Stimulated activated naive CD8-positive, alpha-beta T cell treated with anti-CD3 and anti-CD28 coated beads, Interleukin-15, Interleukin-2, amounts not matched to agents 100 ng/mL and 50 ng/mL, for 24 hours (primary cell): ENCODE data around the gene HDAC7.

Source experiments
- H3K27ac Mint-ChIP-seq: one replicate; pipeline ENCODE4 v1.8.0; 2021; ENCODE audit warnings: mild to moderate bottlenecking, mixed read lengths
- H3K27me3 Mint-ChIP-seq: one replicate; pipeline ENCODE4 v1.8.0; 2021; ENCODE audit warnings: mixed read lengths
- H3K36me3 Mint-ChIP-seq: one replicate; pipeline ENCODE4 v1.8.0; 2021; ENCODE audit warnings: low read depth, mixed read lengths
- H3K4me1 Mint-ChIP-seq: one replicate; pipeline ENCODE4 v1.8.0; 2021; ENCODE audit warnings: low read depth, mixed read lengths
- H3K4me3 Mint-ChIP-seq: one replicate; pipeline ENCODE4 v1.8.0; 2021; ENCODE audit warnings: mild to moderate bottlenecking, mixed read lengths
- H3K9me3 Mint-ChIP-seq: one replicate; pipeline ENCODE4 v1.8.0; 2021; ENCODE audit warnings: mixed read lengths

HDAC7 gene

DNA sequence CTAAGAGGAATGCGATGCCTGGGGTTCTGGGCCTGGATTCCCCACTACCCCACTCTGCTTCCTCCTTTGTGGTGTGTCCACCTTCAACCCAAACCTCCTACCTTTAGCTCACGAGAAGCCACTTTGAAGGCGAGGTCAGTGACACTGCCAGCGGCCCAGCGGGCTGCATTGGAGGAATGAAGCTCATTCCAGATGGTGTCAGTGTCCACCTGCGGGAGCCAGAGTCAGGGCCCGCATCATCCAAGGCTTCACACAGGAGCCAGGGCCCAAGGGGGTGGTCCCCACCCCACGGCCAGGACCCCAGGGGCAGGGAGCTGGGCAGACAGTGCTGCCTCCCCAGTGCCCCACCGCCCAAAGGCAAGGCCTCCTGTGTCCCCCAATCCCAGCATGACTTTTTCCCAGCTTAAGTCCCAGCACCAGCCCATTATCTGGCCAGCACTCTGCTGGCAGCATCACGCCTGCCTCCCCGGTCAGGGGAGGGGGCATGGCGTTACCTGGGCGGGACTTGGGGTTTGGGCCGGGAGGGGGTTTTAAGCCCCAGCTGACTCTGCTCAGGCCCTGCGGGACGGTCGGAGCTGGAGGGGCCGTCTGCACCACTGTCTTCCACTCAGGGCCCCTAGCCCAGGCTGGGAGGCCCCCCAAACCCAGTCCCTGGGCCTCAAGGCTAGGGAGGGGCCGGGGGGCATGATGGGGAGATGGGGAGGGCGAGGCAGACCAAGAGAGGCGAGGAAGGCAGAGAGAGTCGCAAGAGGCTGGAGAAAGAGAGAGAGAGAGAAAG lies 29.8 kb downstream of the HDAC7 start:
- H3K4me3 Mint-ChIP-seq, result no peak overlapping the region

GRCh38 chr12:47789141-47789540 lies 30.6 kb downstream of the HDAC7 start:
- no peaks in the 10 kb centered on the region for H3K27me3 Mint-ChIP-seq
- H3K4me3 Mint-ChIP-seq, result no peak overlapping the region
- no peaks in the 10 kb centered on the region for H3K9me3 Mint-ChIP-seq
- H3K36me3 Mint-ChIP-seq, result peaks cover 83% of the 10 kb centered on the region
- peak overlapping the region; percentile 26 for H3K27ac Mint-ChIP-seq
- H3K4me1 Mint-ChIP-seq, result peaks cover 43% of the 10 kb centered on the region

More for the DNA sequence above, 29.8 kb downstream of the HDAC7 start:
- H3K27me3 Mint-ChIP-seq, result no peaks in the 10 kb centered on the region
- H3K4me1 Mint-ChIP-seq, result peaks cover 40% of the 10 kb centered on the region
- H3K36me3 Mint-ChIP-seq, result peaks cover 80% of the 10 kb centered on the region
- no peak overlapping the region for H3K27ac Mint-ChIP-seq
- H3K9me3 Mint-ChIP-seq, result no peaks in the 10 kb centered on the region

DNA sequence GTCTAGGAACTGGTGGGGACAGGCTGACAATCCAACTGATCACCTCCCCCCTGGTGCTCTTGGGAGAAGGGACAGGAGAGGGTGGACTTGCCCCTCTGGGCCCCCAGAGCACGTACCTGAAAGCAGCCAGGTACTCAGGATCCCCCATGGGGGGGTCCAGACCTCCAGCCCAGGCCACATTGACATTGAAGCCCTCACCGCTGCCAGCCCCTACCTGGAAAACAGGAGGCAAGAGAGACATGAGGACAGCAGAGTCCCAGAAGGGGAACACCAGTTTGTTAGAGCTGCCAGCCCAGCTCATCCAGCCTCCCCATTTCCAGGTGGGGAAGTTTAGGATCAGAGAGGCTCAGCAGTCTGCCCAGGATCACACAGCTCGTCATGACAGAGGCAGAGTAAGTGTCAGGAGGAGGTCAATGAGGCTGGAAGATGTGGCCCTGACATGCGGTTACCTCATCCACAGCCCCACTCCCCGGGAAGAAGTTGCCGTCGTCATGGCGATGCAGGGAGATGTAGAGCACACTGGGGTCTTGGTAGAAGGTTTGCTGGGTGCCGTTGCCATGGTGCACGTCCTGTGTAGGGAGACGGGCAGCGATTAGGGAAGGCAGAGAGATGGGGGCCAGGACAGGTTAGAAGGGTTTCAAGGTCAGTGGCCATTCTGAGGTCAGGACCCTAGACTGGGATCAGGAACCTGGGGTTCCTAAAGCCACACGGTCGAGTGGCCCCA lies 31.9 kb downstream of the HDAC7 start:
- Mint-ChIP-seq H3K27ac (peak overlapping the region; percentile 87), H3K9me3 (no peaks in the 10 kb centered on the region), H3K27me3 (no peaks in the 10 kb centered on the region), H3K4me3 (no peak overlapping the region), H3K36me3 (peaks cover 76% of the 10 kb centered on the region), H3K4me1 (peaks cover 43% of the 10 kb centered on the region)

GRCh38 chr12:47786662-47787280 lies 32.9 kb downstream of the HDAC7 start:
- H3K4me3 Mint-ChIP-seq, result no peak overlapping the region
- peaks cover 74% of the 10 kb centered on the region for H3K36me3 Mint-ChIP-seq
- H3K27ac Mint-ChIP-seq, result peak overlapping the region; percentile 87
- no peaks in the 10 kb centered on the region for H3K27me3 Mint-ChIP-seq
- peaks cover 43% of the 10 kb centered on the region for H3K4me1 Mint-ChIP-seq
- H3K9me3 Mint-ChIP-seq, result no peaks in the 10 kb centered on the region

GRCh38 chr12:47785887-47786661 lies 33.6 kb downstream of the HDAC7 start:
- Mint-ChIP-seq H3K4me1 (peaks cover 43% of the 10 kb centered on the region), H3K4me3 (no peak overlapping the region), H3K9me3 (no peaks in the 10 kb centered on the region), H3K27ac (peak overlapping the region; percentile 87), H3K36me3 (peaks cover 72% of the 10 kb centered on the region), H3K27me3 (no peaks in the 10 kb centered on the region)

DNA sequence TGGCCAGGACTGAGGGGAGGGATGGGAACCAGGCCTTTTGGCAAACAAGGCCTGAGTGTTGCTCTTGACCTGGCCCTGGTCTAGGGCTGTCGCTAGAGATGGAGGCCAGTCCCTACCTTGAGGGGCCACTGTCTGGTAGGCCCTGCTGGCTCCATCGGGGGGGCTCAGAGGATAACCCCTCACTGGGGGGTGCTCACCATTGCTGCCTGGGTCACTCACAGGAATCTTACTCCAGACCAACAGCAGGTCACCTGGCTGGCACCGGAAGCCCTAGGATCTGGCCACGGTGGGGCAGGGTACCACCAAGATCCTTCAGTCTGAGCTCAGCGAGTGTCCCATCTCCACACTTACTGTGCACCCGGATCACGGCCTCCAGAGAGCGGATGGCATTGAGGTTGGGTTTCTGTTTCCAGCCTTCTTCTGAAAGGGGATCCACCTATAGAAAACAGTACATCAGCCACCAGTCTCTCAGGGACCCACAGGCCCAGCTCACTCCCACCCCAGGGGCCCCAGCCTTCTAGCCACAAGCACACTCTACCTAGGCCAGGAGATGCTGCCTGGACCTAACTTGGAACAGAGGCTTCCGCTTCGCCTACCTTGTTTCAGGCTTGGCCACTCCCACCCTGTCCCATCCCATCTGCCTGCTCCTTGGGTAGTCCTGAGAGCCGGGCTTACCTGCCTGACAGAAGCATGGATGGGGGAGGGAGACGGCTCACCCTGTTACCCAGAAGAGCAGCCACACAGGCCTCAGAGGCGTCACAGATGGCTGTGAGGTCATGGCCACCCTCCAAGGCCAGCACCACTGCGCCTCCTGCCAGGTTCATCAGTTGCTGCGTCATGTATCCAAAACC lies 34.4 kb downstream of the HDAC7 start:
- H3K27me3 Mint-ChIP-seq, result no peaks in the 10 kb centered on the region
- peaks cover 43% of the 10 kb centered on the region for H3K4me1 Mint-ChIP-seq
- no peaks in the 10 kb centered on the region for H3K9me3 Mint-ChIP-seq
- H3K4me3 Mint-ChIP-seq, result no peak overlapping the region
- H3K36me3 Mint-ChIP-seq, result peaks cover 64% of the 10 kb centered on the region
- H3K27ac Mint-ChIP-seq, result peak overlapping the region; percentile 87

DNA sequence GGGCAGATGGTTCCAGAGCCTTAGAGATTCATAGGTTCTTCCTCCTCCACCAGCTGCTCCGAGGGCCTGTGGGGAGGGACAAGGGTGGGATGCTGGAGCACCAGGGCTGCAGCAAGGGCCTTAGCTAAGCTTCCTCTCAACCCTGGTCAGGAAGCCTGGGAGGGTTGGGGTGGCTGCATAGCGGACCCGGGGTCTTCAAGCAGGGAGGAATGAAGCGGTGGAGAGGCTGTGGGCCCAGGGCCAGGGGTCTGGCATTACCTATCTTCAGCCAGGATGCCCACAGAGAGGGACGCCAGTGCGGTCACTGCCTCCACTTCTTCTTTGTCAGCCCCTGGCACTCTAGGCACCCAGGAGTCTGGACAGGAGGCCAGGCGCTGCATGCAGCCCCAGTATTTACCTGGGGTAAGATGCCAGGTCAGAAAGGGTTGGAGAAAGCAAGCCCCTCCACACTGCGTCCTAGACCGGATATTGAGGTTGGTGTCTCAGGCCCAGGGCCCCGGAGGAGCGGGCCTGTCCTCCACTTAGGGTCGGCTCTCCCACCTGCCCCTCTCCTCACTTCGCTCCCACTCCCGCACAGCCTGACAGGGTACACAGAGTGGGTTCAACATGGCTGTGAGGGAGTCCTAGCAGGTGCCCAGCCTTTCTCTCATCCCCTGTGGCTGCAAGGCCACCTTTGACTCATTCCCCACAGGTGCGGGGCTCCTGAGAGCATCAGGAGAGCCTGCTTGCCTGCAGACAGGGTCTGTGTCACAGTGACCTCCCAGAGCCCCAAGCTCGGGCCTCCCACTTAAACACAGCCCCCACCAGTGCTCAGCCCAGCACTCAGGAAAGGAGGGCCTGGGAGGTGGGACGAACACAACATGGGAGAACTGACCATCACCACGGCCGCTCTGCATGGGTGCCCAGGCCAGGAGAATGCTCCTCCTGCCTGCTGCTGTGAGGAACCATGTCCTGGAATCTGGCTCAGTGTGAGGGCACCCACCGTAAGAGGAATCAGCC lies 35.6 kb downstream of the HDAC7 start:
- Mint-ChIP-seq H3K27me3 (no peaks in the 10 kb centered on the region), H3K4me1 (peaks cover 47% of the 10 kb centered on the region), H3K9me3 (no peaks in the 10 kb centered on the region), H3K36me3 (peaks cover 58% of the 10 kb centered on the region), H3K27ac (no peak overlapping the region), H3K4me3 (no peak overlapping the region)

DNA sequence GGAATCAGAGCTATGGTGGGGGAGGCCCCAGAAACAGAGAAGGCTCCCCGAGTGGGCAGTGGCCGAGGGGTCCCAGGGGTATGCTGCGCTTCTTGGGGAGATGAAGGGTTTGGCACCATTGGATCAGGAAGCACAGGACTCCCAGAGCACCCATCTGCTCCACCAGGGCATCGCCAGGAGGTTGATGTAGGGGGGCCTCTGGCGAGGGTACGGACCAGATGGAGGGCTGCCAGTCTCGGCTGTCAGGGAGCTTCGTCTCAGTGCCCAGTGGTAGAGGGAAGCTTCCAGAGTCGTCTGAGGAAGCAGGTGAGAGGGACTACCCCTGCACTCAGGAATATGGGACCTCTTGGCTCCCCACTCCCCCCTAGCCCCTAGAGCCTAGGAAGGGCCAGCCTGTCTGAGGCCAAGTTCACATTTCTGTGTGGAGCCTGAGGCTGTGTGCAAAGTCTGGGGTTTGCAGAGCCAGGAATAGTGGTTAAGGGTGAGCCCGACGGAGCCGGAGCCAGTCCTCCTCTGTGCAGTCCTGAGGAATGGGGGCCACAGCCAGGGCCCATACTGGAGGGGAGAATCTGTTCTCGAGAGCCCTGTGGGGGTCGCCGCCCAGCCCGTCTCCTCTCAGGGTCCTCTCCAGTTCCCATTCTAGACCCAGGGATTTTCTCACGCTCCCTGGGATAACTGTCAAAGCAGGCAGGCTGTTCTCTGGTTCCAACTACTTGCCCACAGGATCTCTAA lies 36.5 kb downstream of the HDAC7 start:
- peaks cover 50% of the 10 kb centered on the region for H3K36me3 Mint-ChIP-seq

GRCh38 chr12:47782372-47782770 lies 37.3 kb downstream of the HDAC7 start:
- H3K9me3 Mint-ChIP-seq, result no peaks in the 10 kb centered on the region
- peak overlapping the region; percentile 32 for H3K27ac Mint-ChIP-seq
- H3K27me3 Mint-ChIP-seq, result no peaks in the 10 kb centered on the region
- H3K4me3 Mint-ChIP-seq, result no peak overlapping the region
- peaks cover 40% of the 10 kb centered on the region for H3K4me1 Mint-ChIP-seq
- peaks cover 42% of the 10 kb centered on the region for H3K36me3 Mint-ChIP-seq

More for the DNA sequence above, 36.5 kb downstream of the HDAC7 start:
- Mint-ChIP-seq H3K4me1 (peaks cover 43% of the 10 kb centered on the region), H3K9me3 (no peaks in the 10 kb centered on the region), H3K27ac (no peak overlapping the region), H3K27me3 (no peaks in the 10 kb centered on the region), H3K4me3 (no peak overlapping the region)

DNA sequence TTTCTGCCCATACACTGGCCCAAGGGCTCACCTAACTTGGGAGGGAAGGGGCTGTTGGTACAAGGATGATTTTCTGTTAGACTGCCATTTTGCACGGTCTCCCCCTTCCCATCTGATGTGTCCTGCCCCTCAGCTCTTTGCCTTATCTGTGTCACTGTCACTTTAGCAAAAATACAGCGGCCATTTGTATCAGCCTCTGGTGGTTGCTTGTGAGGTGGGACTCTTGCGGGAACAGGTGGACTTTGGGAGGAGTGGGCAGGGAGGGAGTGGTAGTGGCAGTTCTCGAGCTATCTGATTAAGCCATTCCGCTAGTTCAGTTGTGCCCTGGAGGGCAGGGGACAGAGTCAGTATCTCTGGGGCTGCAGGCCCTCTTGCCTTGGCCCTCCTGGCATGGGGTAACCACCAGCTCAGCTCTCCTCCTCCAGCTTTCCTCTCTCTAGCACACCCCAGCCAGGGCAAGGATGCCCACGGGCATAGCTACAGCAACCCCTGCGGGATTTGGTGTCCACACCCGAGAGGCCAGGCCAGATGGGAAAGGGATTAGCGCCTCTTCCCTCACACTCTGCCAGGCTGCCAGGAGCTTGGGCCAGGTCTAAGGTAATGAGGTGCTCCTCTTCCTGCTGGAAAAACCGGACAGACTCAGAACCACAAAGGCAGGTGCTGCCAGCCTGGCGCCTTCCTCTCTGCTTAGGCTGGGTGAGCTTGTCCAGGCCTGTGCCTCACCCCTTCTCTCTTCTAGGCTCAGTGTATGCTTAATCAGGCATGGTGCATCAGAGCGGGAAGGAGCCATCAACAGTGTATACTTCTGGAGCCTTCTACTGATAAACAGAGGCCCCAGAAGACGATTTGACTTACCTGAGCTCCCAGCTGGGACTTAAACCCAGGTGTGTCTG lies 38.0 kb downstream of the HDAC7 start:
- Mint-ChIP-seq H3K27ac (peak overlapping the region; percentile 16), H3K36me3 (peaks cover 35% of the 10 kb centered on the region), H3K4me3 (peak overlapping the region; percentile 4)

DNA sequence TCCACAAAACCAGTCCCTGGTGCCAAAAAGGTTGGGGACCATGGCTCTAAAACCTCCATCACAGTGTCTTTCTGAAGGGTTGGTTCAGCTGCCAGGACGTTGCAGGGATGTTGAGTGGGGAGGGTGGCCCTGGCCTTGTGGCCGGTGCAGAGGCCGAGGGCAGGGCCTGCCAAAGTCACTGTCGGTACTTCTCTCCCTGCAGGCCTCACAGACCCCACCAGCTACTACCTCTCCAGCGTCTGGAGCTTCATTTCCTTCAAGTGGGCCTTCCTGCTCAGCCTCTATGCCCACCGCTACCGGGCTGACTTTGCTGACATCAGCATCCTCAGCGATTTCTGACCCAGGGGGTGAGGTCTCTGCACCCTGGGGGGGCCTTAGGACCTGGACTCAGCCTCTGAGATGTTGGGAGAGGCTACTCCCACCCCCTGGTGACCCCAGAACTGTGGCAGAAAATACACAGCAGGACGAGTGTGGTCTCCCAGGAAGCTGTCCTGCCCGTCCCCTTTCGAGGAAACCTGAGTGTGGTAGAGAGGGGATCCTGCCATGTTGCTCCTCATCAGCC lies 39.7 kb downstream of the HDAC7 start:
- Mint-ChIP-seq H3K4me1 (peaks cover 27% of the 10 kb centered on the region), H3K27me3 (no peaks in the 10 kb centered on the region), H3K36me3 (peaks cover 20% of the 10 kb centered on the region), H3K27ac (no peak overlapping the region), H3K9me3 (no peaks in the 10 kb centered on the region), H3K4me3 (no peak overlapping the region)

More for the DNA sequence above, 38.0 kb downstream of the HDAC7 start:
- Mint-ChIP-seq H3K9me3 (no peaks in the 10 kb centered on the region), H3K27me3 (no peaks in the 10 kb centered on the region), H3K4me1 (peaks cover 34% of the 10 kb centered on the region)
